Ishikawa (cell line): Measurements from ENCODE around the gene BACH2.

Experiments
- CEBPB ChIP-seq: IDR thresholded peaks from 2 replicates; pipeline ENCODE4 v1.6.1; 2012
- CREB1 ChIP-seq: IDR thresholded peaks from 2 replicates; pipeline ENCODE4 v1.6.1; 2012; ENCODE audit warnings: low read depth
- EGR1 ChIP-seq: IDR thresholded peaks from 2 replicates; pipeline ENCODE4 v1.6.1; 2012
- EP300 ChIP-seq: IDR thresholded peaks from 2 replicates; pipeline ENCODE4 v1.6.1; 2012; ENCODE audit warnings: borderline replicate concordance
- FOXM1 ChIP-seq: IDR thresholded peaks from 2 replicates; pipeline ENCODE4 v1.6.1; 2012; ENCODE audit warnings: low read depth, borderline replicate concordance
- MAX ChIP-seq: IDR thresholded peaks from 2 replicates; pipeline ENCODE4 v1.6.1; 2012
- NFIC ChIP-seq: IDR thresholded peaks from 2 replicates; pipeline ENCODE4 v1.6.1; 2012
- RAD21 ChIP-seq: IDR thresholded peaks from 2 replicates; pipeline ENCODE4 v1.6.1; 2012; ENCODE audit warnings: low read depth
- TAF1 ChIP-seq: IDR thresholded peaks from 2 replicates; pipeline ENCODE4 v1.6.1; 2012; ENCODE audit warnings: low read depth, mild to moderate bottlenecking
- TCF12 ChIP-seq: IDR thresholded peaks from 2 replicates; pipeline ENCODE4 v1.6.1; 2012; ENCODE audit warnings: low read depth
- TEAD4 ChIP-seq: IDR thresholded peaks from 2 replicates; pipeline ENCODE4 v1.6.1; 2012
- USF1 ChIP-seq: IDR thresholded peaks from 2 replicates; pipeline ENCODE4 v1.6.1; 2012
- YY1 ChIP-seq: IDR thresholded peaks from 2 replicates; pipeline ENCODE4 v1.6.1; 2012; ENCODE audit warnings: low read depth
- ZBTB7A ChIP-seq: IDR thresholded peaks from 2 replicates; pipeline ENCODE4 v1.6.1; 2012; ENCODE audit warnings: low read depth
- TF ChIP-seq, protein P1 (sequence below): IDR thresholded peaks from 2 replicates; pipeline ENCODE4 v1.6.1; 2012; ENCODE audit warnings: low read depth, mild to moderate bottlenecking

BACH2 gene

DNA sequence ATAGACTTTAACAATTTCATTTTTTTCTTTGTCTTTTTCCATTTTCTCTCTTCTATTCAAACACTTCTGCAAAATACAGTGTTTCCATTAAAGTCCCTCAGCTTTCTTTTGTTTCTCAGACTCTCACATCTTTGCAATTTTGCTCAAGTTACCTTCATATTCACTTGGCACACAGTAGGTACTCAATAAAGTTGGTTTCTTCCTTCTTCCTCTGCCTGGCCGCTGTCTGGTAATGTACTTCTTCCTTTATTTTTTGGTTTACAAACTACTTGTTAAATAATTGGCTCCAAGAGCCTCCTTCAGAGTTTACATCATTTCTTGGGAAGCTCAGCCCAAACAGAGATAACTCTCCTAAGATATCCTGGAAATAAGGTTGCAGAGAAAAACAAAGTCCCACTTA lies 321.3 kb downstream of the BACH2 start:
- no peak for TF ChIP-seq USF1
- TF ChIP-seq EGR1, result no peak
- no peak for TF ChIP-seq NFIC
- no peak for TF ChIP-seq FOXM1

DNA sequence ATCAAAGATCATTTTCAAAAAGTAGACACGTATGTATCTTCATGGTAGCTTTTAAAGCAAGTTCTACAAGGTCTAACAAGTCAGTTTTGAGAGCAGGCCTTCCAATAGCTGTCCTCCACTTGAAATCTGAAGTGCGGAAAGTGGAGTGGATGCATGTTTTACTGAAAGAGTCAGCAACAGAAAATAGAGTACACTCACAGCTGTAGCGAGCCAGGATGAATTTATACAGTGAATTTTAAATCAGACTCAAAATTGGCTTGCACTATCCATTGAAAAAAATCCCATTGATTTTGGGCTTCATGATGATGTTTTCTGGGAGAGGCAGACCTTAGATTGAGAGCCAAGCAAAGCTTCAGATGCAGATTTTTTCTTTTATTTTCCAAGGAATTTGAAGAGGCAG lies 321.8 kb downstream of the BACH2 start:
- TF ChIP-seq, protein P1, sequence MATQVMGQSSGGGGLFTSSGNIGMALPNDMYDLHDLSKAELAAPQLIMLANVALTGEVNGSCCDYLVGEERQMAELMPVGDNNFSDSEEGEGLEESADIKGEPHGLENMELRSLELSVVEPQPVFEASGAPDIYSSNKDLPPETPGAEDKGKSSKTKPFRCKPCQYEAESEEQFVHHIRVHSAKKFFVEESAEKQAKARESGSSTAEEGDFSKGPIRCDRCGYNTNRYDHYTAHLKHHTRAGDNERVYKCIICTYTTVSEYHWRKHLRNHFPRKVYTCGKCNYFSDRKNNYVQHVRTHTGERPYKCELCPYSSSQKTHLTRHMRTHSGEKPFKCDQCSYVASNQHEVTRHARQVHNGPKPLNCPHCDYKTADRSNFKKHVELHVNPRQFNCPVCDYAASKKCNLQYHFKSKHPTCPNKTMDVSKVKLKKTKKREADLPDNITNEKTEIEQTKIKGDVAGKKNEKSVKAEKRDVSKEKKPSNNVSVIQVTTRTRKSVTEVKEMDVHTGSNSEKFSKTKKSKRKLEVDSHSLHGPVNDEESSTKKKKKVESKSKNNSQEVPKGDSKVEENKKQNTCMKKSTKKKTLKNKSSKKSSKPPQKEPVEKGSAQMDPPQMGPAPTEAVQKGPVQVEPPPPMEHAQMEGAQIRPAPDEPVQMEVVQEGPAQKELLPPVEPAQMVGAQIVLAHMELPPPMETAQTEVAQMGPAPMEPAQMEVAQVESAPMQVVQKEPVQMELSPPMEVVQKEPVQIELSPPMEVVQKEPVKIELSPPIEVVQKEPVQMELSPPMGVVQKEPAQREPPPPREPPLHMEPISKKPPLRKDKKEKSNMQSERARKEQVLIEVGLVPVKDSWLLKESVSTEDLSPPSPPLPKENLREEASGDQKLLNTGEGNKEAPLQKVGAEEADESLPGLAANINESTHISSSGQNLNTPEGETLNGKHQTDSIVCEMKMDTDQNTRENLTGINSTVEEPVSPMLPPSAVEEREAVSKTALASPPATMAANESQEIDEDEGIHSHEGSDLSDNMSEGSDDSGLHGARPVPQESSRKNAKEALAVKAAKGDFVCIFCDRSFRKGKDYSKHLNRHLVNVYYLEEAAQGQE, result no peak
- TF ChIP-seq USF1 (no peak), ZBTB7A (no peak), RAD21 (no peak), NFIC (no peak), CREB1 (no peak), CEBPB (no peak), MAX (no peak), YY1 (no peak), TAF1 (no peak), TEAD4 (no peak), FOXM1 (no peak), EP300 (no peak), TCF12 (no peak), EGR1 (no peak)

DNA sequence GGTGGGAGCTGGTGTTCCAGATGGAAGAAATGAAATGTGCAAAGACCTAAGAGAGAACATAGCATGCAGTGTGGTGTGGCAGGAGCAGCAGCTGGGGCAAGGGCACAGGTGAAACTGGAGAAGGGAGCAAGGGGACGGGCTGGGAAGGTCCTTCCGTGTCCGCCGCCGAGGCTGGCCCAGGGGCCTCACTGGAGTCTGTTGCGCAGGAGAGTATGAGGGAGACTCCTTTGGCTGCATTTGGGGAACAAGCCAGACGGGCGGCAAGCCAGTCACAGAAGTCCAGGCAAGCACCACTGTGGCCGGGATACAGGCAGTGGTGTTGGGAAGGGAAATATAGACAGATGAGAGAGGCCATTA lies 324.6 kb downstream of the BACH2 start:
- no peak for TF ChIP-seq MAX
- TF ChIP-seq RAD21, result no peak
- no peak for TF ChIP-seq NFIC
- TF ChIP-seq USF1, result no peak
- TF ChIP-seq TCF12, result no peak
- TF ChIP-seq TAF1, result no peak
- no peak for TF ChIP-seq CEBPB
- no peak for TF ChIP-seq EP300
- no peak for TF ChIP-seq FOXM1
- TF ChIP-seq CREB1, result no peak
- TF ChIP-seq, protein P1, result no peak
- no peak for TF ChIP-seq ZBTB7A
- no peak for TF ChIP-seq EGR1
- no peak for TF ChIP-seq YY1
- TF ChIP-seq TEAD4, result no peak

DNA sequence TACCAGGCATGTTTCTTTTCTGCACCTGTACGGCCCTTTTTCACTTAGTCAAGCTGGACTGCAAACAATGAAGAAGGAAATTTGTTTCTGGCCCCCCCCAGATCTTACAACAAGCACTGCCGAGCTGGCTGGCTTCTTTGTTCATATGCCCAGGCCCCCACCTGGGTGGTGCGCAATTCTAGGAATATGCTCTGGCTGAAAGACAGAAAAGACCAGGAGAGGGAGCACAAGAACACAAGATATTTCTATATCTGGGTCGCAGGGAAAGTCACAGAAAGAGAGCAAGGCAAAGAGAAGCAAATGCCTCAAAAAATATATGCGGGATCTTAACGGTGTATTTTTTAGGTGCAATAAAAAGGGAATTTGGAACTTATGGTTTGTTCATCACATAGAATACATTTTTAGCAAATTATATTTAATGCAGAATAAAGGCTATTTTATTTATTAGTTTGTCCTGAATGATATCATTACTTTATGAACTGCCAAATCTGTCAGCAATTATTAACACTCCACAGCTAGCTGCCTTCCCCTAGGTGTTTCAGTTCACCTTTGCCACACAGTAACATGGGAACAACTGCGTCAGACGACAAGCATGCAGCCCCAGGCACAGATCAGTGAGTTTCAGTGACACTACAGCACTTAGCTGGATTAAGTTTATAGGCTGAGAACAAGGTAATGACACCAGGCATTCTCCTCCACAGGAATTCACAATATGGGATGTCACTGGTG lies 325.9 kb downstream of the BACH2 start:
- no peak for TF ChIP-seq FOXM1
- TF ChIP-seq TCF12, result no peak
- TF ChIP-seq MAX, result no peak
- peak; percentile 81 for TF ChIP-seq RAD21
- no peak for TF ChIP-seq ZBTB7A
- no peak for TF ChIP-seq TEAD4
- TF ChIP-seq USF1, result no peak
- TF ChIP-seq CEBPB, result no peak
- TF ChIP-seq, protein P1, result no peak
